Adipocyte (in vitro differentiated cells): ENCODE data around the gene MSL3B.

Experiments
- DNase-seq: peaks from one replicate; pipeline ENCODE4 v3.0.0-alpha.2; 2015; ENCODE audit warnings: low read depth
- H3K27me3 ChIP-seq: replicated peaks from 2 replicates; pipeline ENCODE4 v1.7.0; 2013; ENCODE audit warnings: mild to moderate bottlenecking, low read length, moderate library complexity; ENCODE audit not compliant: control insufficient read depth, insufficient read depth
- H3K36me3 ChIP-seq: 2 replicates; pipeline ENCODE4 v1.7.0; 2013; ENCODE audit warnings: low read length, mild to moderate bottlenecking, moderate library complexity; ENCODE audit not compliant: control insufficient read depth, insufficient read depth, severe bottlenecking
- H3K4me1 ChIP-seq: 2 replicates; pipeline ENCODE4 v1.7.0; 2013; ENCODE audit warnings: mild to moderate bottlenecking, low read length, moderate library complexity; ENCODE audit not compliant: control insufficient read depth, insufficient read depth
- H3K4me3 ChIP-seq: 2 replicates; pipeline ENCODE4 v1.7.0; 2013; ENCODE audit warnings: mild to moderate bottlenecking, low read length, moderate library complexity
- H3K9ac ChIP-seq: 2 replicates; pipeline ENCODE4 v1.7.0; 2013; ENCODE audit warnings: mild to moderate bottlenecking, low read length, moderate library complexity
- H3K9me3 ChIP-seq: 2 replicates; pipeline ENCODE4 v1.7.0; 2013; ENCODE audit warnings: mild to moderate bottlenecking, low read length, moderate library complexity; ENCODE audit not compliant: control insufficient read depth

Gene MSL3B

GRCh38 chr2:233821709-233822100, 46.5 kb downstream of the MSL3B start:
- no peak for DNase-seq
- Histone ChIP-seq H3K27me3 (peaks cover 4% of the 10 kb centered on the region), H3K9ac (no peak overlapping the region), H3K36me3 (no peaks in the 10 kb centered on the region), H3K9me3 (peaks cover 6% of the 10 kb centered on the region), H3K4me3 (no peak overlapping the region), H3K4me1 (peaks cover 20% of the 10 kb centered on the region)

GRCh38 chr2:233821196-233821595, 47.0 kb downstream of the MSL3B start:
- DNase-seq, result no peak
- H3K9me3 ChIP-seq, result peaks cover under 1% of the 10 kb centered on the region
- H3K27me3 ChIP-seq, result peaks cover 4% of the 10 kb centered on the region
- no peaks in the 10 kb centered on the region for H3K36me3 ChIP-seq
- no peak overlapping the region for H3K4me3 ChIP-seq
- H3K9ac ChIP-seq, result no peak overlapping the region
- H3K4me1 ChIP-seq, result peaks cover 25% of the 10 kb centered on the region

DNA sequence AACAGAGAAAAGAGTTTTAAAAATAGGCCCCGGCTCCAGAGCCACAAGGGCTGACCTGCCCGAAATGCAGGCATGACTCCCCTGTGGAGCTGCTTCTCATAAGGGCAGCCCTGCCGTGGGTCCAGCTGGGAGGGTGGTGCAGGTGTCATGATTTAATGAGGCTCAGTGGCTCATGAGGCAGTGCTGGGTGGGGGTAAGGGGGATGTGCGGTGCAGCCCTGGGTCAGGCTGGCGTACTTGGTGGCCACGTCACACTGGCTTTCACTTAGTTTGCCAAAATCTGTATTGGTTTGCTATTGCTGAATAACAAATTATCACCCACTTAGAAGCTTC, 47.4 kb downstream of the MSL3B start:
- Histone ChIP-seq H3K4me1 (peaks cover 28% of the 10 kb centered on the region), H3K36me3 (no peaks in the 10 kb centered on the region), H3K27me3 (peaks cover 4% of the 10 kb centered on the region), H3K4me3 (no peak overlapping the region), H3K9ac (no peak overlapping the region), H3K9me3 (no peaks in the 10 kb centered on the region)
- DNase-seq, result no peak

DNA sequence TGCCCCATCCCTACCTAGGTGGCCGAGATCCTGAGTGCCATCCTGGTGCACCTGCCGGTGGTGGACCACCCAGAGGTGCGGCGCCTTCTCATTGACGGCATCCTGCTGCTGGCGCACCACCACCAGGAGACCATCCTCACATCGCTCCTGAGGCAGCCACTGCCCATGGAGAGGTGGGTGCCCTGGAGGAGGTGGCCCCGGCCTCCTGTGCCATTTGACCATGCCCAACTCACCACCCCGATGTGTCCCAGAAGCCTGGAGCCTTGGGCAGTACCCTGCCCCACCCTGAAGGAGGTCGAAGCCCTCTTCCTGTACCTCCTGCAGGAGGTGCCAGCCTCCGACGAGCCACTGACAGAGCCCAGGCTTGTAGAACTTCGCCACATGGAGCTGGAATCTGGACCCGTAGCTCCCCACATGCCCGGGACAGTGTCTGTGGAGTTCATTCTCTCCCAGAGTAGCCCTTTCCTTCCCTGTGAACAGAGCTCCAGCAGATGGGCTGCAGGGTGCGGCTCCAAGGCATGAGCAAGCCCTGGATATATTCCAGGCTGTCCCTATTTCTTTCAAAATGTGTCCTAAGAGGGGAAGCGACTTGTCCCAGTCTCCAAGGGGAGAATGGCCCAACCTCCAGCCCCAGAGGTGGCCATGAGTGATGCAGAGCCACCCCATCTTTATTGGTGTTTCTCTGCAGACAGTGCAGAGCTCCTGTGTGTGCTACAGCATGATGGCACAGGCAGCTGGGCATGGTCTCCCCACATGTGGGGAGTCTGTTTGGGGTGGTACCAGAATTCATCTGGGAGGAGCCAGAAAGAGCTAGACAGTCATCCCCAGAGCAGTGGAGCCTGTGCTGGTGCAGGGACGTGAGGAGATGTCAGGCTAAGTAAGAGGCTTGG, 48.1 kb downstream of the MSL3B start:
- Histone ChIP-seq H3K4me3 (no peak overlapping the region), H3K4me1 (peaks cover 28% of the 10 kb centered on the region), H3K9ac (no peak overlapping the region), H3K36me3 (no peaks in the 10 kb centered on the region), H3K27me3 (peaks cover 4% of the 10 kb centered on the region), H3K9me3 (no peaks in the 10 kb centered on the region)
- peak; percentile 11 for DNase-seq

- no peaks in the 10 kb centered on the region for H3K9me3 ChIP-seq
- H3K4me3 ChIP-seq, result no peak overlapping the region
- no peak overlapping the region for H3K9ac ChIP-seq
- DNase-seq, result no peak
- peaks cover 4% of the 10 kb centered on the region for H3K27me3 ChIP-seq
- H3K36me3 ChIP-seq, result no peaks in the 10 kb centered on the region
- peaks cover 28% of the 10 kb centered on the region for H3K4me1 ChIP-seq
Observed at GRCh38 chr2:233818639-233819621, 49.3 kb downstream of the MSL3B start.

DNA sequence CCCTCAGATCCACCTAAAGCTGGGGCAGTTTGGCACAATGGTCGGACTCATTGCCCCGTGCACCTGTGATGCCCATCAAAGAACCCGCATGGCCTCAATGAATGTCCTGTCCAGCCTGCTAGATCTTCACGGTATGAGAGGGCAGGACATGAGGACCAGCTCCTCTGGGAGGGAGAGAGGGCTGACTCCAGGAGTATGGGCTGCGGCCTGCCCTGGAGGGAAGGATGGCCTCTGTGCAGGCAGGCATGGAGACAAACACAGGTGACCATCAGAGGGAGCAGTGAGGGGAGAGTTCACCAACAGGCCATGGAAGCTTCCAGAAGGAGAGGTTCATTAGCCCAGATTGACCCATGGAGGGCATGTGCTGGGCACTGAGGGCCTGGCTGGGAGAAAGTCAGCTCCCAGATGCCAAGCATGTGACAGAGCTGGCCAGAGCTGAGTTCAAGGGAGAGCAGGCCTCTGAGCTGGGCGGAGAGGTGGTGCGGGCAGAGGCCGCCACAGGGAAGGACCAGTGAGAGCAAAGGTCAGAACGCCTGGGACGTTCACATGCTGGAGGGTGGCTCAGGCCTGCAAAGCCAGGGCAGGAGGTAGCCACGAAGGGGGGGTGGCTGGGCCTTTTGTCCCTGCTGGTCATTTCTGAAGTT, 50.1 kb downstream of the MSL3B start:
- H3K4me1 ChIP-seq, result peaks cover 28% of the 10 kb centered on the region
- H3K4me3 ChIP-seq, result no peak overlapping the region

GRCh38 chr2:233817361-233817911, 50.8 kb downstream of the MSL3B start:
- no peaks in the 10 kb centered on the region for H3K9me3 ChIP-seq
- peak; percentile 24 for DNase-seq
- H3K4me3 ChIP-seq, result no peak overlapping the region
- H3K4me1 ChIP-seq, result peaks cover 28% of the 10 kb centered on the region
- peak overlapping the region; percentile 34 for H3K9ac ChIP-seq
- no peaks in the 10 kb centered on the region for H3K36me3 ChIP-seq
- H3K27me3 ChIP-seq, result peaks cover 4% of the 10 kb centered on the region

More for the DNA sequence above, 50.1 kb downstream of the MSL3B start:
- Histone ChIP-seq H3K36me3 (no peaks in the 10 kb centered on the region), H3K9ac (peak overlapping the region; percentile 34), H3K27me3 (peaks cover 4% of the 10 kb centered on the region), H3K9me3 (no peaks in the 10 kb centered on the region)
- no peak for DNase-seq

- no peaks in the 10 kb centered on the region for H3K36me3 ChIP-seq
- DNase-seq, result peak; percentile 37
- no peak overlapping the region for H3K4me3 ChIP-seq
- peak overlapping the region; percentile 35 for H3K9ac ChIP-seq
- H3K27me3 ChIP-seq, result peaks cover 4% of the 10 kb centered on the region
- peaks cover 28% of the 10 kb centered on the region for H3K4me1 ChIP-seq
- H3K9me3 ChIP-seq, result no peaks in the 10 kb centered on the region
Observed at GRCh38 chr2:233816771-233817170, 51.4 kb downstream of the MSL3B start.

GRCh38 chr2:233816334-233816733, 51.9 kb downstream of the MSL3B start:
- H3K4me3 ChIP-seq, result no peak overlapping the region
- peak overlapping the region; percentile 35 for H3K9ac ChIP-seq
- H3K4me1 ChIP-seq, result peaks cover 28% of the 10 kb centered on the region
- peak; percentile 15 for DNase-seq
- H3K36me3 ChIP-seq, result no peaks in the 10 kb centered on the region
- H3K9me3 ChIP-seq, result no peaks in the 10 kb centered on the region
- H3K27me3 ChIP-seq, result peaks cover 2% of the 10 kb centered on the region

GRCh38 chr2:233815861-233816260, 52.3 kb downstream of the MSL3B start:
- no peak overlapping the region for H3K9ac ChIP-seq
- no peak overlapping the region for H3K4me3 ChIP-seq
- H3K4me1 ChIP-seq, result peaks cover 28% of the 10 kb centered on the region
- peak; percentile 67 for DNase-seq
- no peaks in the 10 kb centered on the region for H3K36me3 ChIP-seq
- H3K9me3 ChIP-seq, result no peaks in the 10 kb centered on the region
- no peaks in the 10 kb centered on the region for H3K27me3 ChIP-seq
